ENCODE measurements around the gene CDH4. TPM values are rescaled to one million over a fixed set of nuclear protein-coding genes. Genes with fewer than 3 reads are reported as not detected.

CDH4 gene
- total RNA-seq, 1 donor from 2014 or later, result 8.3 TPM

- TF ChIP-seq CTCF (conservative IDR thresholded peaks at IDR 0.05), result no peak
- H3K9me3 Mint-ChIP-seq, result peaks cover 10% of the 10 kb centered on the region
- no peak for DNase-seq (ENCODE audit: extremely low spot score, unreplicated experiment)
- H3K27ac Mint-ChIP-seq, result no peak overlapping the region
- H3K4me3 Mint-ChIP-seq, result no peak overlapping the region
- no peaks in the 10 kb centered on the region for H3K36me3 Mint-ChIP-seq
- H3K27me3 Mint-ChIP-seq, result peaks cover 18% of the 10 kb centered on the region
- H3K4me1 Mint-ChIP-seq (ENCODE audit: unreplicated experiment), result peaks cover 10% of the 10 kb centered on the region
Observed at GRCh38 chr20:61785567-61785816, 533.4 kb downstream of the CDH4 start.

GRCh38 chr20:61786230-61786629, 534.2 kb downstream of the CDH4 start:
- DNase-seq (ENCODE audit: extremely low spot score, unreplicated experiment), result no peak
- no peak overlapping the region for H3K27ac Mint-ChIP-seq
- TF ChIP-seq CTCF (conservative IDR thresholded peaks at IDR 0.05), result no peak
- H3K9me3 Mint-ChIP-seq, result peaks cover 6% of the 10 kb centered on the region
- peaks cover 17% of the 10 kb centered on the region for H3K27me3 Mint-ChIP-seq
- peaks cover 10% of the 10 kb centered on the region for H3K4me1 Mint-ChIP-seq (ENCODE audit: unreplicated experiment)
- H3K36me3 Mint-ChIP-seq, result no peaks in the 10 kb centered on the region
- H3K4me3 Mint-ChIP-seq, result no peak overlapping the region

GRCh38 chr20:61788343-61788742, 536.3 kb downstream of the CDH4 start:
- Mint-ChIP-seq H3K36me3 (no peaks in the 10 kb centered on the region), H3K4me1 (ENCODE audit: unreplicated experiment) (peaks cover 10% of the 10 kb centered on the region), H3K27ac (no peak overlapping the region), H3K4me3 (no peak overlapping the region), H3K9me3 (no peaks in the 10 kb centered on the region), H3K27me3 (peaks cover 10% of the 10 kb centered on the region)
- DNase-seq (ENCODE audit: extremely low spot score, unreplicated experiment), result no peak
- TF ChIP-seq CTCF (conservative IDR thresholded peaks at IDR 0.05), result no peak

- no peak overlapping the region for H3K4me3 Mint-ChIP-seq
- H3K27me3 Mint-ChIP-seq, result peaks cover 9% of the 10 kb centered on the region
- H3K36me3 Mint-ChIP-seq, result no peaks in the 10 kb centered on the region
- no peaks in the 10 kb centered on the region for H3K9me3 Mint-ChIP-seq
- no peak overlapping the region for H3K27ac Mint-ChIP-seq
- TF ChIP-seq CTCF (conservative IDR thresholded peaks at IDR 0.05), result no peak
- peaks cover 10% of the 10 kb centered on the region for H3K4me1 Mint-ChIP-seq (ENCODE audit: unreplicated experiment)
- no peak for DNase-seq (ENCODE audit: extremely low spot score, unreplicated experiment)
Observed at GRCh38 chr20:61789329-61789728, 537.3 kb downstream of the CDH4 start.

GRCh38 chr20:61790116-61790827, 538.2 kb downstream of the CDH4 start:
- peaks cover 10% of the 10 kb centered on the region for H3K4me1 Mint-ChIP-seq (ENCODE audit: unreplicated experiment)
- no peak overlapping the region for H3K27ac Mint-ChIP-seq
- TF ChIP-seq CTCF (conservative IDR thresholded peaks at IDR 0.05), result no peak
- no peak overlapping the region for H3K4me3 Mint-ChIP-seq
- DNase-seq (ENCODE audit: extremely low spot score, unreplicated experiment), result no peak
- no peaks in the 10 kb centered on the region for H3K36me3 Mint-ChIP-seq
- no peaks in the 10 kb centered on the region for H3K9me3 Mint-ChIP-seq
- peaks cover 9% of the 10 kb centered on the region for H3K27me3 Mint-ChIP-seq

GRCh38 chr20:61791995-61792394, 539.9 kb downstream of the CDH4 start:
- H3K4me1 Mint-ChIP-seq (ENCODE audit: unreplicated experiment), result peaks cover 15% of the 10 kb centered on the region
- no peak overlapping the region for H3K27ac Mint-ChIP-seq
- no peak overlapping the region for H3K4me3 Mint-ChIP-seq
- DNase-seq (ENCODE audit: extremely low spot score, unreplicated experiment), result no peak
- no peaks in the 10 kb centered on the region for H3K9me3 Mint-ChIP-seq
- H3K36me3 Mint-ChIP-seq, result no peaks in the 10 kb centered on the region
- no peak for TF ChIP-seq CTCF (conservative IDR thresholded peaks at IDR 0.05)
- H3K27me3 Mint-ChIP-seq, result peaks cover 11% of the 10 kb centered on the region
